SJSA1 (cell line): ENCODE measurements around the gene TRIM29. TPM values are rescaled to one million over a fixed set of nuclear protein-coding genes. Genes with fewer than 3 reads are reported as not detected.
A peak's percentile ranks its signal among the peaks of the same experiment; 100 is the strongest.

Experiments
- DNase-seq, 2 experiments: peaks; one replicate each; pipeline ENCODE4 v3.0.0-alpha.2; 2015 to 2020; ENCODE audit warnings: low spot score in 2 of 2, low read depth in 1 of 2
- H3K27ac ChIP-seq: fragments of 250-450 bp; sonication (Bioruptor Pico); 2 replicates; pipeline ENCODE4 v1.5.1; 2020; ENCODE audit warnings: mild to moderate bottlenecking, moderate library complexity
- H3K27me3 ChIP-seq: fragments of 250-450 bp; sonication (Bioruptor Pico); replicated peaks from 2 replicates; pipeline ENCODE4 v1.5.1; 2020; ENCODE audit warnings: mild to moderate bottlenecking, moderate library complexity
- H3K36me3 ChIP-seq: fragments of 250-450 bp; sonication (Bioruptor Pico); 2 replicates; pipeline ENCODE4 v1.5.1; 2020; ENCODE audit warnings: mild to moderate bottlenecking
- H3K4me1 ChIP-seq: fragments of 250-450 bp; sonication (Bioruptor Pico); replicated peaks from 2 replicates; pipeline ENCODE4 v1.6.1; 2021; ENCODE audit warnings: mild to moderate bottlenecking
- H3K4me3 ChIP-seq: fragments of 250-450 bp; sonication (Bioruptor Pico); 2 replicates; pipeline ENCODE4 v1.5.1; 2020; ENCODE audit warnings: mild to moderate bottlenecking
- H3K9me3 ChIP-seq: fragments of 250-450 bp; sonication (Bioruptor Pico); replicated peaks from 2 replicates; pipeline ENCODE4 v1.5.1; 2020; ENCODE audit warnings: mild to moderate bottlenecking
- total RNA-seq: library from RNA; depleted of rRNA; stranded (reverse); fragments of >200 nt; shearing (Covaris generic); gene quantifications from 2 replicates; pipeline ENCODE4 v1.2.3, GENCODE V29; 2014

Gene TRIM29
- total RNA-seq, 1 experiment from 2014 or later = not detected

GRCh38 chr11:120112174-120112796, 25.6 kb downstream of the TRIM29 start:
- Histone ChIP-seq H3K36me3 (no peaks in the 10 kb centered on the region), H3K27ac (no peak overlapping the region), H3K4me3 (no peak overlapping the region), H3K27me3 (no peaks in the 10 kb centered on the region), H3K4me1 (no peaks in the 10 kb centered on the region), H3K9me3 (no peaks in the 10 kb centered on the region)
- DNase-seq = no peak

GRCh38 chr11:120109531-120109930, 28.4 kb downstream of the TRIM29 start:
- H3K27me3 ChIP-seq = no peaks in the 10 kb centered on the region

GRCh38 chr11:120108785-120109168, 29.1 kb downstream of the TRIM29 start:
- Histone ChIP-seq H3K27me3 (no peaks in the 10 kb centered on the region), H3K4me3 (no peak overlapping the region), H3K27ac (no peak overlapping the region), H3K36me3 (no peaks in the 10 kb centered on the region), H3K4me1 (no peaks in the 10 kb centered on the region), H3K9me3 (no peaks in the 10 kb centered on the region)
- no peak for DNase-seq

More at GRCh38 chr11:120109531-120109930, 28.4 kb downstream of the TRIM29 start:
- Histone ChIP-seq H3K4me1 (no peaks in the 10 kb centered on the region), H3K27ac (no peak overlapping the region), H3K4me3 (no peak overlapping the region), H3K9me3 (no peaks in the 10 kb centered on the region), H3K36me3 (no peaks in the 10 kb centered on the region)
- no peak for DNase-seq

DNA sequence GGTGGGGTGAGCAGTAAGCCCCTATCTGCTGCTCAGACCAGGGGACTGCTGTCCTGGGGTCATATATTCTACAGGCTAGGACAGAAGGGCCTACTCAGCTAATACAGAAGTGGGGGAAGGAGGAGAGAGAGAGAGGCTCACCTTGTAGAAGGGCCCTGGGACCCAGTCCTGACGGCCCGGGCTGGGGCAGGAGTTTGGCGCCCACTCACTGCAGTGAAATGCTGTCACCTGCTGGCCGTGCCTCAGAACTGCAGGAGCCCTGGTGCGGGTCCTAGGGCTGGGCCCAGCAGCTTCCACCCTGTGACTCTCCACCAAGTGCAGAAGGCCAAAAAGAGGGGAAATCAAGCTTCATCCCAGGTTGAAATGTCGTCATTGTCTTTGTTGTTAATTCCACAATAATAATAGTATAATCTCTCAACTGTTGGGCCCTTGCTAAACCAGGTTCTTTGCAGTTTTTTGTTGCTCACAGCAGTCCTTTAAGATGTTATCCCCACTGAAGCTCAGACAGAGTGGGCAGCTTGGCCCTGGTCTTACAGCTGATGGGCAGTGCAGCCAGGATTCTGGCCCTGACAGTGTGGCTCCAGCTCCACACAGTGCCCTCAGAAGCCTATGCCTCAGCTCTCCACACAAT, 29.6 kb downstream of the TRIM29 start:
- H3K9me3 ChIP-seq = no peaks in the 10 kb centered on the region
- H3K36me3 ChIP-seq = no peaks in the 10 kb centered on the region
- H3K27ac ChIP-seq = no peak overlapping the region
- H3K4me3 ChIP-seq = no peak overlapping the region
- no peaks in the 10 kb centered on the region for H3K27me3 ChIP-seq
- peak; percentile 20 to 45 for DNase-seq
- H3K4me1 ChIP-seq = no peaks in the 10 kb centered on the region

- no peak for DNase-seq
- no peak overlapping the region for H3K27ac ChIP-seq
- no peaks in the 10 kb centered on the region for H3K9me3 ChIP-seq
- H3K36me3 ChIP-seq = no peaks in the 10 kb centered on the region
- H3K4me1 ChIP-seq = no peaks in the 10 kb centered on the region
- no peaks in the 10 kb centered on the region for H3K27me3 ChIP-seq
- H3K4me3 ChIP-seq = no peak overlapping the region
These were observed 30.2 kb downstream of the TRIM29 start for GRCh38 chr11:120107692-120108091.

DNA sequence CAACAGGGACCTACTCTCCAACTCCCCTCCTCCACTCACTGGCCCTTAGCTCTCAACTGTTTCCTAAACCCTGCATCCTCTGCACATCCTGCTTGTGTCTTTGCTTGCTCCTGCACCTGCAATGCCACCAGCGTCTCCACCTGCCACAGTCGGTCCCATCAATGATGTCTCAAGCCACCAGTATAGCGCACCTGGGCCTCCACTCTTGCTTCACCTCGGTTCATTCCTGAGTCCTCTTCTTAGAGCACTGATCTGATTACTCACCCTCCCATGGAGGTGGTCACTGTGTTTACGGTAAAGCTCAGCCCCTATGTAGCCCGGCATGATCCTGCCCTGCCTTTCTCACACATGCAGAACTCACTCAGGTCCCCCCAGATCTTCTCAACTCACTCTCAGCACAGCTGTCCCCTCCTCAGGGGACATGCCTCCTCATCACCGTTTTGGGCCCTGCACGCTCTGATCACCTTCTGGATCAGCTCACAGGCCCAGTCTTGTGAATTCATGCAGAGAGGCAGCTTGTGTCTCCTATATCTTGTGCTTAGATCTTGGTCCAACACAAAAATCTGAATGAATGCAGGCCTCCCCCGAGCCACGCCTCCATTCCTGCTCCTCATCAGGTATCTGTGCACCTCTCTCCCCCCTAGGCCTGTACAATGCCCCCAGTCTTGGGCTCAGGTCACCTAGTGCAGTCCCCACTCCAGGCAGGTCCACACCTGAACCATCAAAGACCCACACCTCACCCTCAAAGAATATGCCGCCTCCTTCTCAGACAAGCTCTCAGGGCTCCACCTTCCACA, 31.4 kb downstream of the TRIM29 start:
- no peaks in the 10 kb centered on the region for H3K36me3 ChIP-seq
- no peak overlapping the region for H3K4me3 ChIP-seq
- no peaks in the 10 kb centered on the region for H3K9me3 ChIP-seq
- no peak overlapping the region for H3K27ac ChIP-seq
- H3K4me1 ChIP-seq = no peaks in the 10 kb centered on the region
- DNase-seq = no peak
- H3K27me3 ChIP-seq = no peaks in the 10 kb centered on the region

DNA sequence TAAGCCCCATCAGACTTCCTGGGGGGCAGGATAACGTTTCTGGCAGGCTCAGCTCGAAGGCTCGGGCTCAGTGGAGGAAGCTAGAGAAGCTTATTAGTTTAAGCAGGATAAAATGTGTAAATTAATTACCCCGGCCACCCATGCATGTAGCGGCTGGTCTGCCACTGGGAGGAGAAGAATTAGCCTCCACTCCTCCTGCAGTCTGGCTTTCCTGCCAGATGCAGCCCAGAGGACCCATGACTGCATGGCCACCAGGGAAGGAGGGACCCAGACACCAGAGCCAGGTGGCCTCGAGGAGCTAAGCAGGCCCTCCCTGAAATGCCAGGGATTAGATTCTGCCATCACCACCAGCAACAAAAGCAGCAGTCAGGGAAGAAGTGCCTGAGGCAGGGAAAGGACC, 32.3 kb downstream of the TRIM29 start:
- H3K9me3 ChIP-seq = no peaks in the 10 kb centered on the region
- DNase-seq = no peak
- H3K4me1 ChIP-seq = no peaks in the 10 kb centered on the region
- H3K36me3 ChIP-seq = no peaks in the 10 kb centered on the region
- H3K27me3 ChIP-seq = no peaks in the 10 kb centered on the region
- no peak overlapping the region for H3K27ac ChIP-seq
- H3K4me3 ChIP-seq = no peak overlapping the region

DNA sequence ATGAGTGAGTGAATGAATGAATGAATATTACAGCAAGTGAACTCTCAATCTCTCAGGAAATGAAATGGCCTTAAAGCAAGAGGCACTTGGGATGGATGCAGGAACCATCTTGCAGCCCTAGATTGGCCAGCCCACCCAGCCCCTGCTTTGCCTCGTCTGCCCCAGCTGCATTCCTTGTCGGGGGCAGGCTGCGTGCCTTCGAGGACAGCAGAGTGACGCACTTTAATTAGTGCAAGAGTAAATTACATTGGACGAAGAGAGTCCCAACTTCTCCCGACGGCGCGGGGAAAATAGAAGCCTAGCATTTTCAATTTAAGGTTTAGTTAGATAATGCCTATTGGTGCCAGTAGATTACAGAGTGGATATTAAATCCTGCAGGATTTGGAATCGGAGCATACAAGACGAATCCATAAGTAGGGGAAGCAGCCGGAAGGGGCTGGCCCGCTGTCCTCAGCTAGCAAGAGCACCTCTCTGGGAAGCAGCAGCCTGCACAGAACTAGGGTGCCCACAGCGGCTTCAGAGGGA, 33.8 kb downstream of the TRIM29 start:
- Histone ChIP-seq H3K4me1 (no peaks in the 10 kb centered on the region), H3K27ac (no peak overlapping the region), H3K4me3 (no peak overlapping the region), H3K36me3 (no peaks in the 10 kb centered on the region), H3K9me3 (no peaks in the 10 kb centered on the region), H3K27me3 (no peaks in the 10 kb centered on the region)
- DNase-seq = no peak

DNA sequence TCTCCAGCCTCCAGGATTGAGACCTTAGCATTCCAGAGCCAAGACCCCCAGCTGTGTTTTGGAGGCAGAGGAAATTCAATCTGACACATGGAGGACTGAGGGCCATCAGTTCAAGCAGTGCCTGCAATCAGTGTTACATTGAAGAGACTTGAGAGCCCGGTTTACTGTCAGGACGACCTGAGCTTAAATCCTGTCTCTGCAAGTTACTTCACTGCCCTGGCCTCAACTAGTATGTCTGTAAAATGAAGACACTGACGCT, 35.1 kb downstream of the TRIM29 start:
- Histone ChIP-seq H3K27ac (no peak overlapping the region), H3K4me1 (no peaks in the 10 kb centered on the region), H3K36me3 (no peaks in the 10 kb centered on the region), H3K9me3 (no peaks in the 10 kb centered on the region), H3K4me3 (no peak overlapping the region), H3K27me3 (no peaks in the 10 kb centered on the region)
- no peak for DNase-seq

GRCh38 chr11:120102050-120102863, 35.7 kb downstream of the TRIM29 start:
- Histone ChIP-seq H3K9me3 (no peaks in the 10 kb centered on the region), H3K4me1 (no peaks in the 10 kb centered on the region), H3K36me3 (no peaks in the 10 kb centered on the region), H3K27ac (no peak overlapping the region), H3K27me3 (no peaks in the 10 kb centered on the region), H3K4me3 (no peak overlapping the region)
- no peak for DNase-seq

- Histone ChIP-seq H3K9me3 (no peaks in the 10 kb centered on the region), H3K36me3 (no peaks in the 10 kb centered on the region), H3K27ac (no peak overlapping the region), H3K4me3 (no peak overlapping the region), H3K27me3 (no peaks in the 10 kb centered on the region), H3K4me1 (no peaks in the 10 kb centered on the region)
- DNase-seq = no peak
These were observed 39.4 kb downstream of the TRIM29 start for GRCh38 chr11:120098503-120099020.

- Histone ChIP-seq H3K36me3 (no peaks in the 10 kb centered on the region), H3K4me1 (no peaks in the 10 kb centered on the region), H3K27me3 (no peaks in the 10 kb centered on the region), H3K9me3 (no peaks in the 10 kb centered on the region), H3K4me3 (no peak overlapping the region), H3K27ac (no peak overlapping the region)
- DNase-seq = no peak
These were observed 40.1 kb downstream of the TRIM29 start for GRCh38 chr11:120097721-120098385.
